OCI-LY1 (cell line): ENCODE results near the gene CFAP61.

ENCODE experiments used
- H2AFZ ChIP-seq: fragments of 200-600 bp; sonication (generic), shearing (Covaris generic); 2 replicates; pipeline ENCODE4 v1.6.0; 2014; ENCODE audit warnings: antibody characterized with exemption, mild to moderate bottlenecking, low read length
- H3F3A ChIP-seq: fragments of 200-600 bp; sonication (generic), shearing (Covaris generic); 2 replicates; pipeline ENCODE4 v1.6.0; 2014; ENCODE audit warnings: mild to moderate bottlenecking, antibody characterized with exemption, low read length, moderate library complexity; ENCODE audit not compliant: insufficient read depth
- H3K27ac ChIP-seq: fragments of 200-600 bp; sonication (generic); 2 replicates; pipeline ENCODE4 v1.5.1; 2014; ENCODE audit warnings: low read length, mixed run types, mild to moderate bottlenecking, low read depth; ENCODE audit not compliant: poor library complexity, severe bottlenecking
- H3K27me3 ChIP-seq: fragments of 200-600 bp; sonication (generic); 2 replicates; pipeline ENCODE4 v1.6.0; 2014; ENCODE audit warnings: antibody characterized with exemption, mild to moderate bottlenecking, low read length, moderate library complexity; ENCODE audit not compliant: insufficient read depth
- H3K36me3 ChIP-seq: fragments of 200-600 bp; sonication (generic); 2 replicates; pipeline ENCODE4 v1.6.1; 2014; ENCODE audit warnings: mild to moderate bottlenecking, antibody characterized with exemption, low read length, moderate library complexity, mixed read lengths; ENCODE audit not compliant: insufficient read depth
- H3K4me1 ChIP-seq: fragments of 200-600 bp; sonication (generic); 2 replicates; pipeline ENCODE4 v1.5.1; 2014; ENCODE audit warnings: mild to moderate bottlenecking, low read length, moderate library complexity; ENCODE audit not compliant: insufficient read depth, severe bottlenecking
- H3K4me2 ChIP-seq: fragments of 200-600 bp; sonication (generic), shearing (Covaris generic); 2 replicates; pipeline ENCODE4 v1.6.1; 2014; ENCODE audit warnings: low read length
- H3K4me3 ChIP-seq: fragments of 200-600 bp; sonication (generic); 2 replicates; pipeline ENCODE4 v1.5.1; 2014; ENCODE audit warnings: low read length, low read depth, mild to moderate bottlenecking, mixed read lengths; ENCODE audit not compliant: poor library complexity, severe bottlenecking
- H3K79me2 ChIP-seq: fragments of 200-600 bp; shearing (Covaris generic); 2 replicates; pipeline ENCODE4 v1.6.1; 2016; ENCODE audit warnings: mixed run types, low read length, mixed read lengths; ENCODE audit not compliant: insufficient read depth
- H3K9ac ChIP-seq: fragments of 200-600 bp; sonication (generic), shearing (Covaris generic); 2 replicates; pipeline ENCODE4 v1.6.1; 2014; ENCODE audit warnings: mild to moderate bottlenecking, low read length, mixed read lengths
- H3K9me2 ChIP-seq: fragments of 200-600 bp; sonication (generic), shearing (Covaris generic); 2 replicates; pipeline ENCODE4 v1.6.1; 2014; ENCODE audit warnings: low read depth, mild to moderate bottlenecking, low read length, mixed read lengths
- H3K9me3 ChIP-seq: fragments of 200-600 bp; shearing (Covaris generic); 2 replicates; pipeline ENCODE4 v1.6.1; 2014; ENCODE audit warnings: low read length, mixed read lengths
- H4K20me1 ChIP-seq: fragments of 200-600 bp; sonication (generic), shearing (Covaris generic); 2 replicates; pipeline ENCODE4 v1.6.0; 2016; ENCODE audit warnings: mild to moderate bottlenecking, low read length; ENCODE audit not compliant: insufficient read depth
- CTCF ChIP-seq: fragments of 200-600 bp; sonication (generic), shearing (Covaris generic); IDR thresholded peaks from 2 replicates; pipeline ENCODE4 v1.5.1; 2017; ENCODE audit warnings: mild to moderate bottlenecking, antibody characterized with exemption, low read length, moderate library complexity, mixed read lengths
- EZH2 ChIP-seq: fragments of 200-600 bp; sonication (generic), shearing (Covaris generic); IDR thresholded peaks from 2 replicates; pipeline ENCODE4 v1.8.0; 2017; ENCODE audit warnings: borderline replicate concordance, mixed run types, mild to moderate bottlenecking, antibody characterized with exemption, low read length, moderate library complexity, mixed read lengths

The CFAP61 gene

GRCh38 chr20:20209684-20210083 lies 157.4 kb downstream of the CFAP61 start:
- Histone ChIP-seq H3K4me1 (no peaks in the 10 kb centered on the region), H3K36me3 (no peaks in the 10 kb centered on the region), H3F3A (no peaks in the 10 kb centered on the region), H3K27ac (no peak overlapping the region), H3K9me3 (no peaks in the 10 kb centered on the region), H2AFZ (no peak overlapping the region), H3K4me2 (no peak overlapping the region), H3K9ac (no peak overlapping the region), H3K27me3 (no peaks in the 10 kb centered on the region), H4K20me1 (no peaks in the 10 kb centered on the region), H3K79me2 (no peaks in the 10 kb centered on the region), H3K9me2 (no peaks in the 10 kb centered on the region), H3K4me3 (no peak overlapping the region)
- TF ChIP-seq CTCF (no peak), EZH2 (no peak)

GRCh38 chr20:20210327-20210726 lies 158.0 kb downstream of the CFAP61 start:
- H3K27ac ChIP-seq: no peak overlapping the region
- no peak overlapping the region for H3K9ac ChIP-seq
- H3K9me3 ChIP-seq: no peaks in the 10 kb centered on the region
- no peak overlapping the region for H3K4me2 ChIP-seq
- H4K20me1 ChIP-seq: no peaks in the 10 kb centered on the region
- no peak overlapping the region for H3K4me3 ChIP-seq
- H3K79me2 ChIP-seq: no peaks in the 10 kb centered on the region
- no peak overlapping the region for H2AFZ ChIP-seq
- no peaks in the 10 kb centered on the region for H3K4me1 ChIP-seq
- H3K36me3 ChIP-seq: no peaks in the 10 kb centered on the region
- H3K27me3 ChIP-seq: no peaks in the 10 kb centered on the region
- no peaks in the 10 kb centered on the region for H3F3A ChIP-seq
- no peaks in the 10 kb centered on the region for H3K9me2 ChIP-seq
- TF ChIP-seq CTCF (no peak), EZH2 (no peak)

- H3K4me2 ChIP-seq: no peak overlapping the region
- H3K79me2 ChIP-seq: no peaks in the 10 kb centered on the region
- no peaks in the 10 kb centered on the region for H3F3A ChIP-seq
- no peaks in the 10 kb centered on the region for H3K36me3 ChIP-seq
- H3K4me3 ChIP-seq: no peak overlapping the region
- no peak overlapping the region for H3K9ac ChIP-seq
- no peaks in the 10 kb centered on the region for H3K27me3 ChIP-seq
- H3K27ac ChIP-seq: no peak overlapping the region
- H3K4me1 ChIP-seq: no peaks in the 10 kb centered on the region
- no peaks in the 10 kb centered on the region for H3K9me3 ChIP-seq
- H3K9me2 ChIP-seq: no peaks in the 10 kb centered on the region
- TF ChIP-seq CTCF: no peak
- TF ChIP-seq EZH2: no peak
- no peaks in the 10 kb centered on the region for H4K20me1 ChIP-seq
- no peak overlapping the region for H2AFZ ChIP-seq
These were observed 158.6 kb downstream of the CFAP61 start for GRCh38 chr20:20210943-20211273.
